Measurements from ENCODE around the gene ZNF281. TPM values are rescaled to one million over a fixed set of nuclear protein-coding genes. Genes with fewer than 3 reads are reported as not detected.

Gene ZNF281
- total RNA-seq, 4 donors from 2014 or later = 15.3 to 24.7 (median 18.5) TPM

DNA sequence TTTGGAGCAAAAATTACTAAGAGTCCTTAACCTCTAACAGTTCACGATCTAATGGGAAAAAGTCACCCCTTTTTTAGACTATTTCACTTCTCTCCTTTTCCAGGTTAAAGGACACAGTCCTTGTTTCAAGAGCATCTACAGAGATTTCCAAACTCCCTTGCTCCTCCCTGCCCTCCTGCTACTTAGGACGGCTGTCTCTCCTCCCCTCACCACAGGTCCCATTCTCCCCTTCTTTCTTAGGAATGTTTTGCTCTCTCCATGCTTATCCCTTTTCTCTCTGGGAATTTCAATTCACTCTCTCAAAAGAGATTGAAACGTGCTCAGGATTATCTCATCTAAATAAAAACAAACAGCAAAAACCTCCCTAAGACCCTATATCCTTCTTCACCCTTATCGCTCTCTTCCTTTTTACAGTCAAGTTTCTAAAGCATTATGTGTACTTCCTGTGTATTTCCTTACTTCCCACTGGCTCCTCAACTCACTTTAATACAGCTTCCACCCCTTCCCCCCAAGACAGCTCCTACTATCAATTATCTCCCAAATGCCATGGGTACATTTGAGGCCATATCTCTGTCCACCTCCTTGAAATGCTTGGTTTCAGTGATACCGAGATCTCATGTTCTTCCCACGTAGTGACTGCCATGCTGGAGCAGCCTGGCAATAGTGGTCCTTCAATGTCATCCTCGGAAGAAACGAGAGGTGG, 43.2 kb upstream of the ZNF281 start:
- H3K27me3 ChIP-seq = no peaks in the 10 kb centered on the region
- TF ChIP-seq, protein P1, sequence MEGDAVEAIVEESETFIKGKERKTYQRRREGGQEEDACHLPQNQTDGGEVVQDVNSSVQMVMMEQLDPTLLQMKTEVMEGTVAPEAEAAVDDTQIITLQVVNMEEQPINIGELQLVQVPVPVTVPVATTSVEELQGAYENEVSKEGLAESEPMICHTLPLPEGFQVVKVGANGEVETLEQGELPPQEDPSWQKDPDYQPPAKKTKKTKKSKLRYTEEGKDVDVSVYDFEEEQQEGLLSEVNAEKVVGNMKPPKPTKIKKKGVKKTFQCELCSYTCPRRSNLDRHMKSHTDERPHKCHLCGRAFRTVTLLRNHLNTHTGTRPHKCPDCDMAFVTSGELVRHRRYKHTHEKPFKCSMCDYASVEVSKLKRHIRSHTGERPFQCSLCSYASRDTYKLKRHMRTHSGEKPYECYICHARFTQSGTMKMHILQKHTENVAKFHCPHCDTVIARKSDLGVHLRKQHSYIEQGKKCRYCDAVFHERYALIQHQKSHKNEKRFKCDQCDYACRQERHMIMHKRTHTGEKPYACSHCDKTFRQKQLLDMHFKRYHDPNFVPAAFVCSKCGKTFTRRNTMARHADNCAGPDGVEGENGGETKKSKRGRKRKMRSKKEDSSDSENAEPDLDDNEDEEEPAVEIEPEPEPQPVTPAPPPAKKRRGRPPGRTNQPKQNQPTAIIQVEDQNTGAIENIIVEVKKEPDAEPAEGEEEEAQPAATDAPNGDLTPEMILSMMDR (IDR thresholded peaks at IDR 0.05) = no peak
- no peak for TF ChIP-seq POLR2A (IDR thresholded peaks at IDR 0.05)
- H3K4me1 ChIP-seq = no peaks in the 10 kb centered on the region
- intact Hi-C loops (cut with DNase I; ENCODE audit: low total_unique reads) = no loop called here
- H3K4me3 ChIP-seq = no peak overlapping the region
- no peaks in the 10 kb centered on the region for H3K36me3 ChIP-seq
- no peak overlapping the region for H3K27ac ChIP-seq
- DNase-seq = no peak
- H3K9me3 ChIP-seq = no peaks in the 10 kb centered on the region

DNA sequence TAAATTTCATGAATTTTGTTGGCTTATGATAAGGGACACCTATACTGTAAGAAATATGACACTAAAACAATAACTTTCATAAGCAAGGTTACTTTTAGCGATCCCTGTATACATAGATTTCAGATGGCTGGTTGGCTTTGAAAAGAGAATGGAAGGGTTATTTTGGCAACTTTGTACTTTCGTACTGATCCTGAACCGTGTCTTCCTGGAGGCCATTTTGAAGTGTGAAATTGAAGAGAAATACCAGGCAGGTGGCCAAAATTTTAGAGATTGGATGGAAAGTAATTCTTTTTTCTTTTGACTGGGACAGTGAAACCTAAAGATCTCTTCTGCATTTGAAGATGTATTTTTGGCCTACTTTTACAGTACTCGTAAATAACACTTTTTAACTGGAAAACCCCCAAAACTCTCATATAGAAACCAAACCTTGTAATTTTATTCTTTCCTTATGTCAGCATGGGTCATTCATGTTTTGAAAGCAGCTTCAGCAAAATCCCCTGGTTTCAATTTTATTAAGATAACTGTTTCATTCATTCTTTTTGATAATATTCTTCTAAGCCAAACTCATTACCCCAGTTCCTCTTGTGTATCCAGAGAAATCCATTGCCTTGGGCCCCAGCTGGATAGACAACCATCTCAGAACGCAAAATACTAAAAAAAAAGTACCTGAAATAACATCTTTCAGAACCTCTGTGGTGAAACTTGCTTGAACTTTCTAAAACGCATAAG, 38.4 kb upstream of the ZNF281 start:
- intact Hi-C loops (cut with DNase I; ENCODE audit: low total_unique reads) = no loop called here
- TF ChIP-seq, protein P1 (IDR thresholded peaks at IDR 0.05) = no peak
- TF ChIP-seq POLR2A (IDR thresholded peaks at IDR 0.05) = no peak
- no peaks in the 10 kb centered on the region for H3K36me3 ChIP-seq

DNA sequence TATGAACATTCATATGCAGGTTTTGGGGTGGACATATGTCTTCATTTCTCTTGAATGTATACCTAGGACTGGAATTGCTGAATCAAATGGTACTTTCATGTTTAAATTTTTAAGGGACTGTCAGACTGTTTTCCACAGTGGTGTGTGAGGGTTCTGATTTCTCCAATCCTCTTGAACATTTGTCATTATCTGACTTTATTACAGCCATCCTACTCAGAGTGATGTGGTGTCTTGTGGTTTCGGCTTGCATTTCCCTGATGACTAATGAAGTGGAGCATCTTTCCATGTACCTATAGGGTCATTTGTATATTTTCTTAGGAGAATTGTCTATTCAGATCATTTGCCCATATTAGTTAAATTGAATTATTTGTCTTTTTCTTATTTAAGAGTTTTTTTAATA, 35.4 kb upstream of the ZNF281 start:
- no peaks in the 10 kb centered on the region for H3K36me3 ChIP-seq
- no peaks in the 10 kb centered on the region for H3K9me3 ChIP-seq
- H3K4me1 ChIP-seq = no peaks in the 10 kb centered on the region
- no peak for DNase-seq
- H3K4me3 ChIP-seq = no peak overlapping the region
- no peak overlapping the region for H3K27ac ChIP-seq
- intact Hi-C loops (cut with DNase I; ENCODE audit: low total_unique reads) = no loop called here
- TF ChIP-seq, protein P1 (IDR thresholded peaks at IDR 0.05) = no peak
- H3K27me3 ChIP-seq = no peaks in the 10 kb centered on the region

More for the DNA sequence above, 38.4 kb upstream of the ZNF281 start:
- H3K27ac ChIP-seq = no peak overlapping the region
- H3K4me3 ChIP-seq = no peak overlapping the region
- H3K4me1 ChIP-seq = no peaks in the 10 kb centered on the region
- no peak for DNase-seq
- H3K27me3 ChIP-seq = no peaks in the 10 kb centered on the region
- no peaks in the 10 kb centered on the region for H3K9me3 ChIP-seq

DNA sequence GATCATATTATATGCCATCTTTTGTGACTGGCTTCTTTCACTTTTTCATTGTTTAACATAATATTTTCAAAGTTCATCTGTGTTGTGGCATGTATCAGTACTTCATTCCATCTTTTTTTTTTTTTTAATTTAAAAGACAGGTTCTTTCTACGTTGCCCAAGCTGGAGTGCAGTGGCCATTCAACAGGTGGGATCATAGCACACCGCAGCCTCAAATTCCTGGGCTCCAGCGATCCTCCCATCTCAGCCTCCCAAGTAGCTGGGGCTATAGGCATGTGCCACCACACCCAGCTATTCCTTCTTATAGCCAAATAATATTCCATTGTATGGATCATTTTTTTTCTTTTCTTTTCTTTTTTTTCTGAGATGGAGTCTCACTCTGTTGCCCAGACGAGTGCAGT, 34.6 kb upstream of the ZNF281 start:
- H3K4me3 ChIP-seq = no peak overlapping the region
- no peaks in the 10 kb centered on the region for H3K36me3 ChIP-seq
- H3K4me1 ChIP-seq = no peaks in the 10 kb centered on the region
- no peaks in the 10 kb centered on the region for H3K9me3 ChIP-seq
- intact Hi-C loops (cut with DNase I; ENCODE audit: low total_unique reads) = no loop called here
- no peak for DNase-seq
- H3K27ac ChIP-seq = no peak overlapping the region
- no peaks in the 10 kb centered on the region for H3K27me3 ChIP-seq
- TF ChIP-seq POLR2A (IDR thresholded peaks at IDR 0.05) = no peak
- TF ChIP-seq, protein P1 (IDR thresholded peaks at IDR 0.05) = no peak

DNA sequence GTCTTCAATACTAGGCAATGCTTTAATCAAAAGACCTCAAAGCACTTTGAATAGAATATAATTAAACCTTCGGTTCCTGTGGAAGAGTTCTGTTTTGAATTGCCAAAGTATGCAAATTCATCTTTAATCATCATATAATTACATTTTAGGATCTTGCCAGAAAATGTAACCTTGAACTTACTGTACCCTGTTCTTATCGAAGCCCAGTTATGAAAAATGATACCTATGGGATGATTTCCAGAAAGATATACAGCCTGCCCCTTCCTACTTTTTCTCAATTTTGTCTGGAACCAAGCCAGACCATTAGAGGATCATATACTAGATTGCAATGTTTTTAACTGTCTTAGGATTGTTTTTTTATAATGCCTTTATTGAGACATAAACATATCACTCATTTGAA, 34.0 kb upstream of the ZNF281 start:
- Histone ChIP-seq H3K36me3 (no peaks in the 10 kb centered on the region), H3K27me3 (no peaks in the 10 kb centered on the region), H3K4me1 (no peaks in the 10 kb centered on the region), H3K27ac (no peak overlapping the region), H3K4me3 (no peak overlapping the region), H3K9me3 (no peaks in the 10 kb centered on the region)
- TF ChIP-seq, protein P1 (IDR thresholded peaks at IDR 0.05) = no peak
- TF ChIP-seq POLR2A (IDR thresholded peaks at IDR 0.05) = no peak
- no peak for DNase-seq
- intact Hi-C loops (cut with DNase I; ENCODE audit: low total_unique reads) = no loop called here

All from uterus (tissue), 4 donors.